ENCODE data around the gene UGCG. TPM values are rescaled to one million over a fixed set of nuclear protein-coding genes. Genes with fewer than 3 reads are reported as not detected.

The UGCG gene
- polyA plus RNA-seq, 3 donors = 66.8 to 86.1 (median 78.8) TPM

DNA sequence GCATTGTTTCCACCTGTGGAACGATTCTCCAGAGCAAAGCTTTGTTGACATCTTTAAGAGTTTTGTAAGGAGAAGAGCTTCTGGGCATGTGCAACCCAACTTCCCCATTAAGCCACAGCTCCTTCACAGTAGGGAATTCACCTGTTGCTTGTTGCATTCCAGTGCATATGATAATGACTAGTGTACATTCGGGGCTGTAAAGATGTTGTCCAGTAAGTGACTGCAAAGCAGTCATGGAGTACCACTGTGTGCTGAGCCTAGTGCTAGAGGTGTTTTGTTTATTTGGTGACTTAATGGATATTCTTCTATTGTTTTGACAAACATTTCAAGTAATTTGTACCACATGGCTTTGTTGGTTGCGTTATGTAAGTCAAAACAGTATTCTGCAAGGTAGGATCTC lies 12.8 kb downstream of the UGCG start:
- DNase-seq (ENCODE audit: extremely low read depth in 1 of 11, low read depth in 9 of 11, low spot score in 4 of 11) = no peak

GRCh38 chr9:111910428-111910827 lies 13.8 kb downstream of the UGCG start:
- no peak for DNase-seq (ENCODE audit: extremely low read depth in 1 of 11, low read depth in 9 of 11, low spot score in 4 of 11)

- DNase-seq (ENCODE audit: extremely low read depth in 1 of 11, low read depth in 9 of 11, low spot score in 4 of 11) = no peak
Measured at GRCh38 chr9:111913159-111913558, 16.5 kb downstream of the UGCG start.

- no peak for DNase-seq (ENCODE audit: extremely low read depth in 1 of 11, low read depth in 9 of 11, low spot score in 4 of 11)
Measured at GRCh38 chr9:111914749-111915424, 18.3 kb downstream of the UGCG start.

DNA sequence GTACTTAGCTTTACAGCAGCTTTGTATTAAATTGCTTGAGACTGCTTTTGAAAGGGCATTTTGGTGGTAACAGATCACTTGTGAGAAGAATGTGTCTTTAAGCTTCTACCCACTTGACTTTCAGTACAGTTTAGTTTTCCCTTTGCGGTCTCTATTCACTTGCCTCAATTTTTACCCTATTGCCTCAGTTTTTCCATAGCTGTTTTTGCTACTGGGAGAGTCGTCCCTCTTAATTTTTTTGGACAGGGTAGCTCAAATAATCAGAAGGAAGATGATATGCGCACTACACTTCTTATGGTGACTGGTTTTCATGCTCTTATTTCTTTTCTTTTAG lies 18.8 kb downstream of the UGCG start:
- no peak for DNase-seq (ENCODE audit: extremely low read depth in 1 of 11, low read depth in 9 of 11, low spot score in 4 of 11)

DNA sequence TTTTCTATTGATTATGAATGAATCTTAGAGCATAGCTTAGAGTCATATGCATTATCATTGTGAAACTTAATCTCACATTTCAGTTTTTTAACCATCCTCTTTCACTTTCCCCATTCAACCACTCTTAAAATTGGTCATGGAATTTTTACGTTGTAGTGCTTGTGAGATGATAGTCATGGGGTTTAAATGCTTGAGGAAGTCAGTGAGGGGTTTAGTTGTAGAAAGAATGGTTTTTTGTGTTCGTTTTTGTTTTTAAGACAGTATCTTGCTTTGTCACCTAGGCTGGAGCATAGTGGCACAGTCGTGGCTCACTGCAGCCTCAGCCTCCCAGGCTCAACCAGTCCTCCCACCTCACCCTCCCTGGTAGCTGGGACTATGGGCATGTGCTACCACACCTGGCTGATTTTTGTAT lies 19.6 kb downstream of the UGCG start:
- DNase-seq (ENCODE audit: extremely low read depth in 1 of 11, low read depth in 9 of 11, low spot score in 4 of 11) = no peak

DNA sequence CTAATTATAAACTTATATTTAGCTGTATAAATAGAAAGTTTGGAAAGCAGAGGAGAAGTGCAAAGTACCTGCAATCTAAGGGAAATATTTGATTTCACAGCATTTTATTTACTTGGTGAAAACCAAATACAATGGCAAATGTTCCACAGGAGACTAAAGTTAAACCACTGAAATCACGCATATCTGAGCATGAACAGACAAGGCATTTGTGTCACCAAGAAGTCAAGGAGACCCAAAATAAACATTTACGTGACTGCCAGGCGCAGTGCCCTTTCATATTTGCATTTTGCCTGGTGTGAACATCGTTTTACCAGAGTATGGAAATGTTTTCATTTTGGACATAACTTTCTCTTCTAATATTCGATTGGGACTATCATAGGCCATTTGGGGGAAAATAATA lies 20.6 kb downstream of the UGCG start:
- no peak for DNase-seq (ENCODE audit: extremely low read depth in 1 of 11, low read depth in 9 of 11, low spot score in 4 of 11)

GRCh38 chr9:111917980-111918379 lies 21.4 kb downstream of the UGCG start:
- no peak for DNase-seq (ENCODE audit: extremely low read depth in 1 of 11, low read depth in 9 of 11, low spot score in 4 of 11)

DNA sequence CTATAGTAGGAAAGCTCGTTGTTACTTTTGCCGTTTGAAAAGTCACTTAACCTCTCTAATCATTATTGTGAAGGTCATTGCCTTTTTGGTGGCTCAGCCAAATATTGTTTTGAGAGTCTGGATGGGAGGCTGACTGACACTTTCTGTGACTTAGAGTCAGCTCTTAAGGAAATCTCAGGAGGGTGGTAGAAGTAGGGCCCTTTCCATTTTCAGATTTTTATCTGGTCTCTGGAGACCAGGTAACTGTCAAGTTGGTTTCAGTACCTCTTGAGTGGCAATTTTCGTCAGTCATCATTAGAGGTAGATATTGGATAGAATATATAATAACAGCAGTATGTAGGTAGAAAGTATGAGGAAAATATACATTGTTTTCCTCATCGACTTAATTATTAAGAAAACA lies 23.3 kb downstream of the UGCG start:
- DNase-seq (ENCODE audit: extremely low read depth in 1 of 11, low read depth in 9 of 11, low spot score in 4 of 11) = no peak

- no peak for DNase-seq (ENCODE audit: extremely low read depth in 1 of 11, low read depth in 9 of 11, low spot score in 4 of 11)
Measured at GRCh38 chr9:111920531-111920930, 23.9 kb downstream of the UGCG start.

- DNase-seq (ENCODE audit: extremely low read depth in 1 of 11, low read depth in 9 of 11, low spot score in 4 of 11) = no peak
Measured at GRCh38 chr9:111922324-111923013, 25.9 kb downstream of the UGCG start.

GRCh38 chr9:111924281-111924680 lies 27.7 kb downstream of the UGCG start:
- DNase-seq (ENCODE audit: extremely low read depth in 1 of 11, low read depth in 9 of 11, low spot score in 4 of 11) = no peak

- DNase-seq (ENCODE audit: extremely low read depth in 1 of 11, low read depth in 9 of 11, low spot score in 4 of 11) = no peak
Measured at GRCh38 chr9:111925017-111925770, 28.6 kb downstream of the UGCG start.

DNA sequence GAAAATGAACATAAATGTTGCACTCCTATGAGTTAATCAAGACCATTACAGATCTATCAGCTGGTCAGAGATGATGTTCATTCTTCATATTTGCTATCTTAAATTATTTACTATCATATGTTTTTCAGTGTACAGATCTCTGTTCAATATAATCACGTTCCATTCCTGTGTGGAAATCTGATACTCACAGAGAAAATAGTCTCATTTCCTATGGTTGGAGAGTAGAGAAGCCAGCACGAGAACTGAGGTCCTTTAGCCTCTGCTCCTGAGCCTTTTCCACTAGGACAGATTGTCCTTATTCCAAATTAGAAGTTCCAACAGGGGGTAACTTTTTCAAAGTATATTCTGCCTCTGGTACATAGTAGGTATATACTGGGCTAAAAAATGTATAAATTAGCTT lies 29.2 kb downstream of the UGCG start:
- no peak for DNase-seq (ENCODE audit: extremely low read depth in 1 of 11, low read depth in 9 of 11, low spot score in 4 of 11)

DNA sequence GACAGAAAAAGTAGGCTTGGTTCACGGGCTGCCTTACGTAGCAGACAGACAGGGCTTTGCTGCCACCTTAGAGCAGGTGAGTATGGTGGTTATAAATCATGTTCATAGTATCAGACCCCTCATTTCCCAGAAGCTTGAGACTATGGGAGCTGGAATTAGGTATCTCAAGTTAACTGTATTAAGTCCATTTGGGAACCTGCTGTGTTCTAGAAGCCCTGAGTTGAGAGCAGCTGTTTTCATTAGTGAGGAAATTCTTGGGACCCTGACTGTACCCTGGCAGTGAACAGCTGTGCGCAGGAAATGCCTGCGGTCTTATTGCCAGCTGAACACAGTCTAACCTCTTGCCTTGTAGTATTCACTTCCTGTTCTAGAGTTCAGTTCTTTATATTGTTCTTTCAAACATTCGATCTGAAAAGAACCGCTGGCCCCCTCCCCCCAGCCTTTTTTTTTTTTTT lies 29.8 kb downstream of the UGCG start:
- no peak for DNase-seq (ENCODE audit: extremely low read depth in 1 of 11, low read depth in 9 of 11, low spot score in 4 of 11)

DNA sequence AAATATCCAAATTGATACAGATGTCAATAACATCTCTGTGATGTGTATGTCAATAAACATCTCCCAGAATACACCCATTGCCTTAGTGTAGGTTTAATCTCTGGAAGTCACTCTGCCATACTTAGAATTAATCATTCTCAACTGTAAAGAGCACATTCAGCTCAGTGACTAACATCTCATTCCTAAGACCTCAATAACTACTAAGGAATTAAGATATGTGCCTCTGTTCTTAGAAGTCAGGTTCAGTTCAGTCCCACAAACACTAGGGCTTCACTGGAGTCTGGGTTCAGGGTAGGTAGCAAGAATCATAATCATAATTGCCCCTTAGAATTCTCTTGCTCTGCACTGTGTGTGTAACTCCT lies 31.7 kb downstream of the UGCG start:
- DNase-seq (ENCODE audit: extremely low read depth in 1 of 11, low read depth in 9 of 11, low spot score in 4 of 11) = no peak

DNA sequence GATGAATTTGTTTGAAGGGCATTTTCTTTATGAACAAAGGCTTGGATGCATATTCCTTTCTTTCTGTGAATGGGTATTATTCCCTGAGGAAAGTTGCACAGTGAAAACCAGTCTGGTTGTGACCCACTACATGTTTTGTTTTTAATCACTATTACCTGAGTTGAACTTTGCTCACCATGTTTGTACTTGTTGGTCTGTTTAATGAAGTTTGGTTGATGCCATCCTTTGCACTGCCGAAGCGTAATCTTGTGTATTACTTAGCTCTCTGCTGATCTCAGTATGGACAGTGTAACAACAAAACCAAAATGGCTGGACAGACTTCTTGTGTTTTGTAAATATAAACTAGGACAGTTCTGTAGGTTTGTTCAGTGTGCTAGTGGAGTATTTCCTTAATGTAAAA lies 38.1 kb downstream of the UGCG start:
- no peak for DNase-seq (ENCODE audit: extremely low read depth in 1 of 11, low read depth in 9 of 11, low spot score in 4 of 11)

GRCh38 chr9:111936391-111936790 lies 39.8 kb downstream of the UGCG start:
- DNase-seq (ENCODE audit: extremely low read depth in 1 of 11, low read depth in 9 of 11, low spot score in 4 of 11) = no peak

DNA sequence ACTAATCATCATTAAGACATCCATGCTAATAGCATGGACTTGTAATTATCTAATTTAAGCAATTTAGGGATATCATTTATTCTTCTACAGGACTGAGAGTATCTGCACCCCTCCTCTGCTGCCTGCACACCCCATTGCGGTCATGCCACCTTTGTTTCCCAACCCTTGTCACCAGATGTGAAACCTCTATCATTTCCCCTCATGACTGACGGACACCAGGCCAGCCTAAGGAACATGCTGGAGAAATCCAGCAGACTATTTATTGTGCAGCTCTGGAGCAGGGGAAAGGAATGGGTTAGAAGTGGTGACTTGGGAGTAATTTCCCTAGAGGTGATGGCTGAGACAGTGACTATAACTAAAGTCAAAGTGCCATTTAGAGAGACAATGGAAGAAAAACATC lies 40.7 kb downstream of the UGCG start:
- DNase-seq (ENCODE audit: extremely low read depth in 1 of 11, low read depth in 9 of 11, low spot score in 4 of 11) = no peak

DNA sequence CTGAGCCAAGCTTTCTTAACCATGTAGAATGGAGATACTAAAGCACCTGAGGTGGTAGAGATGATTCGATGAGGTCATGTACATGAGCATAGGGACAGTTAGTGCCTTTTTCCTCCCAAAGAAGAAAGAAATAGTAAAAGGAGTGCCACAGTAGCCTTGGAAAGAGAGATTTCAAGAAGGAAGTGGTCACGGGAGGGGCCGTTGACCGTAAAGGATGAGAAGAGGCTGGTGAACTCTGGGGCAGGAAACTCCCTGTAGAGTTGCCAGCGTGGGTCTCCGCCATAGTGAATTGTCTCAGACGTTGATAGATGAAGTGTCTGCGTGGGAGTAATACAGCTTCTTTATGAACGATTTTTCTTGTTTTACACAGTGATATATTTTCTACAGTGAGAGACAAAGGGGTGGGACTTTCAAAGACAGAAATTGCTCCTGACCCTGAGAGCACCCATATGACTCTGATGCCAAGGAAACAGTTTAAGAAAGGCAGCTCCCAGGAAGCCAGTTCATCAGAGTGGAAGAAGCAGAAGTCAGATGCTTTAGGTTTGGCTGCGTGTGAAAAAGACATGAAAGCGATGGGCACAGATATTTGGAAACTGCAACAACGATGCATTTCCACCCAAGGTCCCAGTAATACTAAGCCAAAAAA lies 41.3 kb downstream of the UGCG start:
- no peak for DNase-seq (ENCODE audit: extremely low read depth in 1 of 11, low read depth in 9 of 11, low spot score in 4 of 11)
